H1 (cell line): Measurements from ENCODE around the gene TNKS2. TPM values are rescaled to one million over a fixed set of nuclear protein-coding genes. Genes with fewer than 3 reads are reported as not detected.

Experiments
- E2F6 ChIP-seq: IDR thresholded peaks from 2 replicates; pipeline ENCODE4 v1.6.1; 2012; ENCODE audit warnings: inconsistent platforms
- YY1 ChIP-seq: IDR thresholded peaks from 2 replicates; pipeline ENCODE4 v1.6.1; 2011; ENCODE audit warnings: low read depth, mild to moderate bottlenecking, low read length
- polyA plus RNA-seq, 7 experiments: library from polyadenylated mRNA; depleted of rRNA in 3 of 7; stranded (reverse) in 5 of 7; unstranded in 2 of 7; fragments of >200 nt in 5 of 7; fragments of 200-250 nt in 2 of 7; gene quantifications; 1 replicate in 5 of 7; 2 replicates in 1 of 7; 4 replicates in 1 of 7; pipeline versions ENCODE4 v1.2.1 to v1.2.3, GENCODE V29; 2011 to 2013; ENCODE audit warnings: missing spikeins in 2 of 7, mixed read lengths in 2 of 7
- total RNA-seq: library from RNA; stranded (reverse); fragmentation: NEBNext Ultra II Directional; extraction: Animal tissue kit (Norgen Biotek cat#: 25700); gene quantifications from 2 replicates; pipeline ENCODE4 v1.2.1, GENCODE V29; 2021

TNKS2 gene
- total and polyA plus RNA-seq, 2 of the 8 experiments (the other 6 are each of a cell fraction or from before 2014, with no cell fraction given), result 23.3 to 73.6 TPM

- no peak for TF ChIP-seq E2F6
- TF ChIP-seq YY1, result no peak
Observed at GRCh38 chr10:91860885-91861284, 62.7 kb downstream of the TNKS2 start (continued).
